HCT116 (cell line): ENCODE data around the gene KIFC3. TPM values are rescaled to one million over a fixed set of nuclear protein-coding genes. Genes with fewer than 3 reads are reported as not detected.
"Not testable (repeated sequence)": the region's sequence is repeated elsewhere in the genome, so short reads cannot be mapped to it uniquely, and the experiment has no call there.

Experiments used
- ATAC-seq: fragments of 200-7000 bp; cut with Tn5 transposase; 2 replicates; pipeline ENCODE4 v1.9.1; 2020; ENCODE audit warnings: mild to moderate bottlenecking, moderate library complexity
- Bru-seq: library from RNA; stranded (reverse); fragments of 400-500 nt; gene quantifications from one replicate; lab custom pipeline; 2021; lab: Mats Ljungman, UMichigan
- BruChase-seq, 2 experiments: library from RNA; stranded (reverse); fragments of 400-500 nt; gene quantifications; one replicate each; lab custom pipeline; 2021; lab: Mats Ljungman, UMichigan
- BruUV-seq: library from RNA; stranded (reverse); fragments of 400-500 nt; replicated peaks from 2 replicates; lab custom pipeline; 2021; lab: Mats Ljungman, UMichigan
- CTCF ChIA-PET: fragments of 300-600 bp; sonication (Branson Sonifier 250); formaldehyde crosslinking; loops from one replicate; lab custom pipeline; 2021; ENCODE audit warnings: antibody characterized with exemption; lab: Charles Lee
- POLR2A ChIA-PET: fragments of 300-600, 350-600 bp; sonication (Branson Sonifier 250); formaldehyde crosslinking; loops from one replicate; lab custom pipeline; 2021; ENCODE audit warnings: antibody characterized with exemption; lab: Charles Lee
- RAD21 ChIA-PET, 2 experiments: fragments of 300-600 bp; sonication (Branson Sonifier 250); formaldehyde crosslinking; loops; one replicate each; lab custom pipeline; 2023; ENCODE audit warnings: low total read pairs in 2 of 2; ENCODE audit not compliant: uncharacterized antibody in 2 of 2, unreplicated experiment in 2 of 2, low non-redundant PET in 1 of 2; lab: Charles Lee
- DNase-seq: peaks from one replicate; pipeline ENCODE4 v3.0.0-alpha.2; 2010; ENCODE audit warnings: low read depth, low spot score
- H2AFZ ChIP-seq: fragments of 200-600 bp; shearing (Covaris generic), sonication (generic); 2 replicates; pipeline ENCODE4 v1.6.1; 2017; ENCODE audit warnings: low read depth, mixed run types, mixed read lengths, antibody characterized with exemption, low read length; ENCODE audit not compliant: poor library complexity, severe bottlenecking
- H3K27ac ChIP-seq: 2 replicates; pipeline ENCODE4 v1.5.1; 2012; ENCODE audit warnings: low read depth, low read length
- H3K27me3 ChIP-seq: fragments of 200-600 bp; sonication (generic); 2 replicates; pipeline ENCODE4 v1.6.1; 2016; ENCODE audit warnings: mixed run types, low read length, mixed read lengths; ENCODE audit not compliant: insufficient read depth
- H3K36me3 ChIP-seq, 2 experiments: fragments of 200-500 bp in 1 of 2; fragments of 200-600 bp in 1 of 2; sonication (Bioruptor generic) in 1 of 2; sonication (generic) in 1 of 2; 2 replicates each; pipeline versions ENCODE4 v1.5.1 to v1.6.1; 2014 to 2016; ENCODE audit warnings: low read length in 2 of 2, inconsistent platforms in 1 of 2, mixed read lengths in 1 of 2, mixed run types in 1 of 2; ENCODE audit not compliant: insufficient read depth in 2 of 2, control insufficient read depth in 1 of 2
- H3K4me1 ChIP-seq, 2 experiments: fragments of 200-600 bp in 1 of 2; sonication (generic) in 1 of 2; 2 replicates each; pipeline versions ENCODE4 v1.5.1 to v1.6.1; 2012 to 2017; ENCODE audit warnings: low read length in 2 of 2, inconsistent platforms in 1 of 2, mild to moderate bottlenecking in 1 of 2, mixed read lengths in 1 of 2, mixed run types in 1 of 2, moderate library complexity in 1 of 2; ENCODE audit not compliant: insufficient read depth in 2 of 2, control insufficient read depth in 1 of 2
- H3K4me2 ChIP-seq: fragments of 200-600 bp; sonication (generic); 2 replicates; pipeline ENCODE4 v1.6.1; 2017; ENCODE audit warnings: mixed run types, low read length, mixed read lengths
- H3K4me3 ChIP-seq, 2 experiments: fragments of 200-600 bp in 1 of 2; sonication (generic) in 1 of 2; replicated peaks in 1 of 2; 2 replicates each; pipeline ENCODE4 v1.5.1; 2011 to 2016; ENCODE audit warnings: low read length in 2 of 2, control low read depth in 1 of 2, low read depth in 1 of 2, mild to moderate bottlenecking in 1 of 2, mixed read lengths in 1 of 2, mixed run types in 1 of 2
- H3K79me2 ChIP-seq: fragments of 200-600 bp; sonication (generic); 2 replicates; pipeline ENCODE4 v1.6.1; 2017; ENCODE audit warnings: mild to moderate bottlenecking, mixed run types, low read length, moderate library complexity, mixed read lengths; ENCODE audit not compliant: insufficient read depth
- H3K9ac ChIP-seq: fragments of 200-600 bp; sonication (generic); 2 replicates; pipeline ENCODE4 v1.6.1; 2016; ENCODE audit warnings: low read length, mixed read lengths
- H3K9me2 ChIP-seq: fragments of 200-600 bp; sonication (generic), shearing (Covaris generic); 2 replicates; pipeline ENCODE4 v1.6.1; 2017; ENCODE audit warnings: mixed run types, mild to moderate bottlenecking, moderate library complexity; ENCODE audit not compliant: insufficient read depth
- H3K9me3 ChIP-seq, 2 experiments: fragments of 200-500 bp in 1 of 2; fragments of 200-600 bp in 1 of 2; sonication (Bioruptor generic) in 1 of 2; sonication (generic) in 1 of 2; 2 replicates each; pipeline ENCODE4 v1.6.1; 2014 to 2017; ENCODE audit warnings: low read length in 2 of 2, mixed read lengths in 2 of 2, inconsistent platforms in 1 of 2, low read depth in 1 of 2, mild to moderate bottlenecking in 1 of 2, mixed run types in 1 of 2, moderate library complexity in 1 of 2; ENCODE audit not compliant: control insufficient read depth in 1 of 2, insufficient read depth in 1 of 2
- H4K20me1 ChIP-seq: fragments of 200-600 bp; sonication (generic), shearing (Covaris generic); 2 replicates; pipeline ENCODE4 v1.6.1; 2017; ENCODE audit warnings: mixed run types, mild to moderate bottlenecking, moderate library complexity; ENCODE audit not compliant: insufficient read depth
- ATF3 ChIP-seq: IDR thresholded peaks from 2 replicates; pipeline ENCODE4 v1.6.1; 2012
- ELF1 ChIP-seq: IDR thresholded peaks from 2 replicates; pipeline ENCODE4 v1.6.1; 2012; ENCODE audit warnings: low read depth, borderline replicate concordance
- EZH2 ChIP-seq: fragments of 200-600 bp; sonication (generic); IDR thresholded peaks from 2 replicates; pipeline ENCODE4 v1.6.1; 2017; ENCODE audit warnings: antibody characterized with exemption, mixed run types
- EZH2phosphoT487 ChIP-seq: fragments of 200-600 bp; IDR thresholded peaks from 2 replicates; pipeline ENCODE4 v1.6.1; 2018; ENCODE audit warnings: antibody characterized with exemption, borderline replicate concordance
- JUND ChIP-seq: IDR thresholded peaks from 2 replicates; pipeline ENCODE4 v1.6.1; 2012
- MAX ChIP-seq: IDR thresholded peaks from 2 replicates; pipeline ENCODE4 v1.6.1; 2012
- POLR2AphosphoS5 ChIP-seq: IDR thresholded peaks from 2 replicates; pipeline ENCODE4 v1.6.1; 2011; ENCODE audit warnings: mild to moderate bottlenecking, low read depth, low read length, moderate library complexity
- SIN3A ChIP-seq: IDR thresholded peaks from 2 replicates; pipeline ENCODE4 v1.6.1; 2012; ENCODE audit warnings: low read depth
- TCF7L2 ChIP-seq: IDR thresholded peaks from 2 replicates; pipeline ENCODE4 v1.7.0; 2011; ENCODE audit warnings: borderline replicate concordance, inconsistent platforms; ENCODE audit not compliant: insufficient read depth, insufficient read length; ENCODE audit errors: extremely low read depth
- ZFX ChIP-seq: fragments of 450-650 bp; IDR thresholded peaks from 2 replicates; pipeline ENCODE4 v1.6.1; 2017
- intact Hi-C: fragments of 100-400 bp; cut with micrococcal nuclease; formaldehyde crosslinking; loops from 2 replicates; pipeline ENCODE4 v1.10.0; 2022
- long read RNA-seq: library from polyadenylated mRNA; unstranded; transcript quantifications from one replicate; pipeline ENCODE4 v2.0.0, GENCODE V29; 2021; ENCODE audit not compliant: unreplicated experiment
- polyA plus RNA-seq: library from polyadenylated mRNA; unstranded; fragments of >200 nt; gene quantifications from 2 replicates; pipeline ENCODE4 v1.2.1, GENCODE V29; 2012; ENCODE audit warnings: missing spikeins
- total RNA-seq: library from RNA; stranded (reverse); gene quantifications from one replicate; pipeline ENCODE4 v1.2.1, GENCODE V29; 2021; ENCODE audit not compliant: unreplicated experiment

KIFC3 gene
- total RNA-seq = 31.9 TPM
- polyA plus RNA-seq = 28.9 and 41.1 TPM in 2 replicates
- percentile 71 among the genes with signal in this experiment for Bru-seq, nascent RNA
- BruChase-seq, experiment 1, labeled RNA remaining after a 6-hour chase = percentile 69 among the genes with signal in this experiment
- BruChase-seq, experiment 2, labeled RNA remaining after a 2-hour chase = percentile 62 among the genes with signal in this experiment
- long read RNA-seq, transcript KIFC3-203 (20 exons, 3,379 nt) = major isoform, 50 of 146 reads
- long read RNA-seq, partial matches to known transcripts = 39 of 146 reads
- long read RNA-seq, other reads (novel, unspliced or antisense) = 55 of 146 reads

- H3K4me3 ChIP-seq = peak within 1 kb of the TSS; percentile 77 to 88
- no peak for DNase-seq
- peak; percentile 69 for TF ChIP-seq MAX
- TF ChIP-seq TCF7L2 = no peak
- no peak for TF ChIP-seq EZH2
- peak; percentile 33; the same call in 1 of the 2 replicates for TF ChIP-seq POLR2AphosphoS5
- ChIA-PET RAD21 (interaction anchor here in 1 of 2 experiments (1.3 kb wide), 1 partner anchor 8 kb away, joined by 3 read pairs; no protein-coding TSS in a partner anchor), CTCF (no interaction called here), POLR2A (interaction anchor here (1.0 kb wide), 1 partner anchor 14 kb away, joined by 3 read pairs; no protein-coding TSS in a partner anchor)
- H3K27me3 ChIP-seq = no peaks in the 10 kb centered on the region
- no peaks in the 10 kb centered on the region for H3K36me3 ChIP-seq
- no peaks in the 10 kb centered on the region for H4K20me1 ChIP-seq
- no peak within 1 kb of the TSS for H2AFZ ChIP-seq
- ATAC-seq = peak; percentile 51
- peak within 1 kb of the TSS; percentile 87 for H3K9ac ChIP-seq
- peaks cover 23% of the 10 kb centered on the region; the same call in 1 of the 2 replicates for H3K79me2 ChIP-seq
- no peaks in the 10 kb centered on the region for H3K9me3 ChIP-seq
- H3K27ac ChIP-seq = peak within 1 kb of the TSS; percentile 80
- intact Hi-C loops = no loop called here
- no TSS peak for BruUV-seq
- H3K9me2 ChIP-seq = no peaks in the 10 kb centered on the region
- H3K4me1 ChIP-seq = peaks cover 65 to 72% of the 10 kb centered on the region in 2 experiments
- peak within 1 kb of the TSS; percentile 99 for H3K4me2 ChIP-seq
These were observed at the start of gene KIFC3 for GRCh38 chr16:57802341-57803133. Gene KIFC3 (minus strand): TSS chr16:57802491. CDS start chr16:57798243, 4,248 bp downstream.

DNA sequence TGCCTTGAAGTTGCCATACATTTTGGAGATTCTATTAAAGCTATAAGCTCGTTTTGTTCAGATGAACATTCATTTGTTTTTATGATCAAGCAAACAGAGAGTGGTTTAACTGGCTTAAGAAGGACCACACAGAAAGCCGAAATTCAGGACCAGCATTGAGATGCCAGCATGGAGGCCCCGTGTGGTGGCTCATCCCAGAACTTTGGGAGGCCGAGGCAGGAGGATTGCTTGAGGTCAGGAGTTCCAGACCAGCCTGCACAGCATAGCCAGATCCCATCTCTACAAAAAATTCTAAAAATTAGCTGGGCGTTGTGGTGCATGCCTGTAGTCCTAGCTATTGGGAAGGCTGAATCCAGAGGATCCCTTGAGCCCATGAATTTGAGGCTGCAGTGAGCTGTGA lies 45.9 kb upstream of the KIFC3 start:
- no peak overlapping the region for H3K4me2 ChIP-seq
- no peak for DNase-seq
- H3K27me3 ChIP-seq = no peaks in the 10 kb centered on the region
- ChIA-PET POLR2A (no interaction called here), RAD21 (interaction anchor here in 1 of 2 experiments (0.7 kb wide), 1 partner anchor 41 kb away, joined by 6 read pairs; no protein-coding TSS in a partner anchor), CTCF (no interaction called here)
- intact Hi-C loops = no loop called here
- no peaks in the 10 kb centered on the region for H3K36me3 ChIP-seq
- H3K4me1 ChIP-seq = peaks cover 2 to 6% of the 10 kb centered on the region in 2 experiments; a peak in 2 of 4 replicates
- H3K9ac ChIP-seq = no peak overlapping the region
- H3K79me2 ChIP-seq = no peaks in the 10 kb centered on the region
- ATAC-seq = no peak
- no peak overlapping the region for H2AFZ ChIP-seq
- BruUV-seq = no TSS peak
- no peaks in the 10 kb centered on the region for H4K20me1 ChIP-seq
- H3K9me2 ChIP-seq = no peaks in the 10 kb centered on the region
- no peak for TF ChIP-seq SIN3A
- TF ChIP-seq MAX = no peak
- TF ChIP-seq ZFX = no peak
- no peak for TF ChIP-seq JUND
- TF ChIP-seq ELF1 = no peak
- TF ChIP-seq ATF3 = no peak
- no peak for TF ChIP-seq EZH2phosphoT487
- H3K27ac ChIP-seq = no peak overlapping the region
- H3K4me3 ChIP-seq = no peak overlapping the region
- H3K9me3 ChIP-seq = no peaks in the 10 kb centered on the region

- H3K27me3 ChIP-seq, H3K79me2 ChIP-seq, H3K4me2 ChIP-seq, H3K27ac ChIP-seq, H4K20me1 ChIP-seq, H3K4me3 ChIP-seq, H3K4me1 ChIP-seq, H3K36me3 ChIP-seq, CTCF ChIA-PET, H3K9me2 ChIP-seq, BruUV-seq, intact Hi-C loops, DNase-seq, H3K9me3 ChIP-seq, POLR2A ChIA-PET, H3K9ac ChIP-seq, ATAC-seq, H2AFZ ChIP-seq, RAD21 ChIA-PET: not testable (repeated sequence)
These were observed 44.6 kb upstream of the KIFC3 start for GRCh38 chr16:57846931-57847330.
